MM.1S (cell line): ENCODE results near the gene PEA15.
A peak's percentile ranks its signal among the peaks of the same experiment; 100 is the strongest.

ENCODE experiments used
- DNase-seq: peaks from one replicate; pipeline ENCODE4 v3.0.0-alpha.2; 2015
- H2AFZ ChIP-seq: fragments of 300-600 bp; sonication (generic); 2 replicates; pipeline ENCODE4 v1.6.0; 2016; ENCODE audit warnings: antibody characterized with exemption, low read length
- H3F3A ChIP-seq: fragments of 300-600 bp; sonication (generic); 2 replicates; pipeline ENCODE4 v1.6.1; 2016; ENCODE audit warnings: mild to moderate bottlenecking, antibody characterized with exemption, low read length, moderate library complexity, mixed read lengths; ENCODE audit not compliant: insufficient read depth
- H3K27ac ChIP-seq: fragments of 300-600 bp; sonication (generic); 2 replicates; pipeline ENCODE4 v1.5.1; 2016; ENCODE audit warnings: mild to moderate bottlenecking, low read length
- H3K27me3 ChIP-seq: fragments of 300-600 bp; sonication (generic); replicated peaks from 2 replicates; pipeline ENCODE4 v1.6.0; 2016; ENCODE audit warnings: low read length; ENCODE audit not compliant: insufficient read depth
- H3K36me3 ChIP-seq: fragments of 300-600 bp; sonication (generic); replicated peaks from 2 replicates; pipeline ENCODE4 v1.6.1; 2016; ENCODE audit warnings: mild to moderate bottlenecking, low read length, mixed read lengths; ENCODE audit not compliant: insufficient read depth
- H3K4me1 ChIP-seq: fragments of 300-600 bp; sonication (generic); 2 replicates; pipeline ENCODE4 v1.6.1; 2016; ENCODE audit warnings: low read length, mixed read lengths
- H3K4me2 ChIP-seq: fragments of 300-600 bp; sonication (generic); 2 replicates; pipeline ENCODE4 v1.6.0; 2016; ENCODE audit warnings: low read depth, low read length
- H3K4me3 ChIP-seq: fragments of 300-600 bp; sonication (generic); 2 replicates; pipeline ENCODE4 v1.5.1; 2016; ENCODE audit warnings: low read length, mixed read lengths
- H3K79me2 ChIP-seq: fragments of 300-600 bp; sonication (generic); 2 replicates; pipeline ENCODE4 v1.6.1; 2016; ENCODE audit warnings: mixed run types, low read length, mixed read lengths
- H3K9ac ChIP-seq: fragments of 300-600 bp; sonication (generic); 2 replicates; pipeline ENCODE4 v1.6.1; 2016; ENCODE audit warnings: low read length, mixed read lengths
- H3K9me2 ChIP-seq: fragments of 300-600 bp; sonication (generic); replicated peaks from 2 replicates; pipeline ENCODE4 v1.6.1; 2016; ENCODE audit warnings: mild to moderate bottlenecking, low read length, mixed read lengths; ENCODE audit not compliant: insufficient read depth
- H3K9me3 ChIP-seq: fragments of 300-600 bp; sonication (generic); replicated peaks from 2 replicates; pipeline ENCODE4 v1.6.1; 2016; ENCODE audit warnings: mild to moderate bottlenecking, low read length, mixed read lengths; ENCODE audit not compliant: insufficient read depth
- H4K20me1 ChIP-seq: fragments of 300-600 bp; sonication (generic); 2 replicates; pipeline ENCODE4 v1.6.1; 2016; ENCODE audit warnings: mild to moderate bottlenecking, low read length, moderate library complexity, mixed read lengths; ENCODE audit not compliant: insufficient read depth
- CTCF ChIP-seq: fragments of 300-600 bp; sonication (generic); IDR thresholded peaks from 2 replicates; pipeline ENCODE4 v1.5.1; 2016; ENCODE audit warnings: antibody characterized with exemption, low read length, mixed read lengths
- EZH2 ChIP-seq: fragments of 300-600 bp; sonication (generic); optimal IDR thresholded peaks from 2 replicates; pipeline ENCODE3; 2017; ENCODE audit warnings: low read depth, mild to moderate bottlenecking, antibody characterized with exemption, low read length, mixed read lengths
- EZH2phosphoT487 ChIP-seq: fragments of 300-600 bp; sonication (generic); IDR thresholded peaks from 2 replicates; pipeline ENCODE4 v1.6.1; 2018; ENCODE audit warnings: antibody characterized with exemption, low read length

Gene PEA15

GRCh38 chr1:160206036-160206389 is 829 bp downstream of the PEA15 start:
- no peaks in the 10 kb centered on the region for H3K9me3 ChIP-seq
- peak overlapping the region; percentile 96 for H3K4me3 ChIP-seq
- TF ChIP-seq EZH2 (no peak), CTCF (no peak), EZH2phosphoT487 (no peak)
- peaks cover 30% of the 10 kb centered on the region for H3F3A ChIP-seq
- H3K9me2 ChIP-seq = no peaks in the 10 kb centered on the region
- peak overlapping the region; percentile 91 for H3K4me2 ChIP-seq
- no peaks in the 10 kb centered on the region for H3K27me3 ChIP-seq
- H4K20me1 ChIP-seq = no peaks in the 10 kb centered on the region
- peak overlapping the region; percentile 93 for H3K9ac ChIP-seq
- H3K79me2 ChIP-seq = peaks cover 56% of the 10 kb centered on the region
- peak; percentile 30 for DNase-seq
- peak overlapping the region; percentile 58; the same call in 1 of the 2 replicates for H3K27ac ChIP-seq
- H2AFZ ChIP-seq = peak overlapping the region; percentile 81; the same call in 1 of the 2 replicates
- H3K36me3 ChIP-seq = no peaks in the 10 kb centered on the region
- H3K4me1 ChIP-seq = peaks cover 24% of the 10 kb centered on the region

DNA sequence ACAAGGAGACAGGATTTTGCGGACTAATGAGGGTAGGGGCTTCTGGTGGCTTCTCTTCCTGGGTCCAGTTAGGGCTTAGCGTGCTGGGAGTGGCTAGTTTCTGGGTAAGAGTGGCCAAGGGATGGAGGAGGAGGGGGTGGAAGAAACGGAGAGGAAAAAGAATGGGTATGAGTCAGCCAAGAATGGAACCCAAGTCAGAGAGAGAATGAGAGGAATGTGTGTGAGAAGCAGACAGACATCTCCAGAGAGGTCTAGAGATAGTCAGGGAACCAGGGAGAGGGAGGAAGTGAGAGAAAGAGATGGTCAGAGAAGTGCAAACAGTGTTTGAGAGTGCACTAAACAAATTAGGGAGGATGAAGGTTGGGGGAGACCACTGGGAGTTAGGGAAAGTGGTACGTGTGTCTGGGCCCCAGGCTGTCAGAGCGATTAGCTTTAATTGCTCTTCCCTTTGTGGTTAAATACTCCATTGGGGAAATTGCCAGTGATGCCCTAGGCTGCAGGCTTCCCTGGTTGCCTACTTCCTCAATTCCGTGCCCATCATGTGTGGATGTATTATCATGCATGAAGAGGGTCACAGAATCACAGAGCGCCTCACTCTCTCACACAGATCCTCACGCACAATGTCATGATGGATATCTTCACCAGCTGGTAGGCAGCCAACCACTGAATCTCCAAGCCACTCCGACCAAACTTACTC is 1.4 kb downstream of the PEA15 start:
- Histone ChIP-seq H3K9me2 (no peaks in the 10 kb centered on the region), H3K4me3 (peak overlapping the region; percentile 96), H3K9me3 (no peaks in the 10 kb centered on the region), H3K27me3 (no peaks in the 10 kb centered on the region), H2AFZ (no peak overlapping the region), H3K27ac (no peak overlapping the region), H4K20me1 (no peaks in the 10 kb centered on the region), H3F3A (peaks cover 30% of the 10 kb centered on the region), H3K4me2 (peak overlapping the region; percentile 91), H3K79me2 (peaks cover 57% of the 10 kb centered on the region), H3K4me1 (peaks cover 24% of the 10 kb centered on the region), H3K36me3 (no peaks in the 10 kb centered on the region), H3K9ac (peak overlapping the region; percentile 93; the same call in 1 of the 2 replicates)
- no peak for DNase-seq
- TF ChIP-seq CTCF = no peak
- no peak for TF ChIP-seq EZH2phosphoT487
- TF ChIP-seq EZH2 = no peak

DNA sequence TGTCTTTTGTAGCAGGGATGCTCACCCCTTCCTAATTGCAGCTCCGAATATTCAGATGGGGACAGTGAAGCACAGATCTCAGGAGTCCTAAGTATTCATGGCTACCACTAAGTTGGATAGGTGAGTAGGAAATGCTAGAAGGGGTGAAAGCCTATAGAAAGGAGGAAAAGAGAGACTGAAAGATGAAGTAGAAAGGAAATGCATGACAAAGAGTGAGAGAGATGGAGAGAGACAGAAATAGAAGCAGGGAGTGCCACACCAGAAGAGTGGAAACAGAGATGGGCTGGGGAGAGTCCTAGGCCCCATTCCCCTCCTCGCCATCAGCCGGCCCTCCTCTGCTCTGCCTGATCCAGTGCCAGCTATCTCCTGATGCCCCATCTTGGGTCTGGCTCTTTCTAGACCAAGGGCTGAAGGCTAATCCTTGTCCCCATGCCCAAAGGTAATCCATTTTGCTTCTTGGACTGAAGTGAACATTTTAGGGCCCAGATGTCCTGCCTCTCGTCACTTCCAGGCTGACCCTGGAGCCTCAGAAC is 2.0 kb downstream of the PEA15 start:
- Histone ChIP-seq H3K9me3 (no peaks in the 10 kb centered on the region), H3K27ac (no peak overlapping the region), H3K79me2 (peaks cover 57% of the 10 kb centered on the region), H3F3A (peaks cover 30% of the 10 kb centered on the region), H4K20me1 (no peaks in the 10 kb centered on the region), H3K9me2 (no peaks in the 10 kb centered on the region), H3K4me3 (no peak overlapping the region), H2AFZ (no peak overlapping the region), H3K36me3 (no peaks in the 10 kb centered on the region), H3K4me2 (no peak overlapping the region), H3K9ac (no peak overlapping the region), H3K27me3 (no peaks in the 10 kb centered on the region), H3K4me1 (peaks cover 24% of the 10 kb centered on the region)
- TF ChIP-seq EZH2 = no peak
- TF ChIP-seq EZH2phosphoT487 = no peak
- TF ChIP-seq CTCF = no peak
- no peak for DNase-seq
